VCaP (cell line): ENCODE data around the gene WWOX.

Experiments
- H3K27ac ChIP-seq: fragments of 450-650 bp; 2 replicates; pipeline ENCODE4 v1.5.1; 2017
- CTCF ChIP-seq: fragments of 450-650 bp; conservative IDR thresholded peaks from 2 replicates; pipeline ENCODE4 v1.5.1; 2017; ENCODE audit warnings: mild to moderate bottlenecking, moderate library complexity

The WWOX gene

GRCh38 chr16:78709137-78709884 lies 609.9 kb downstream of the WWOX start:
- no peak overlapping the region for H3K27ac ChIP-seq
- TF ChIP-seq CTCF = no peak

GRCh38 chr16:78715106-78715505 lies 615.7 kb downstream of the WWOX start:
- no peak for TF ChIP-seq CTCF
- H3K27ac ChIP-seq = no peak overlapping the region

- no peak for TF ChIP-seq CTCF
- no peak overlapping the region for H3K27ac ChIP-seq
These were observed 616.2 kb downstream of the WWOX start for GRCh38 chr16:78715673-78716072.

GRCh38 chr16:78718141-78718540 lies 618.7 kb downstream of the WWOX start:
- no peak for TF ChIP-seq CTCF

GRCh38 chr16:78720416-78720815 lies 621.0 kb downstream of the WWOX start:
- TF ChIP-seq CTCF = no peak
- H3K27ac ChIP-seq = no peak overlapping the region

More at GRCh38 chr16:78718141-78718540, 618.7 kb downstream of the WWOX start:
- H3K27ac ChIP-seq = no peak overlapping the region

GRCh38 chr16:78727536-78727935 lies 628.1 kb downstream of the WWOX start:
- TF ChIP-seq CTCF = no peak
- H3K27ac ChIP-seq = no peak overlapping the region

- H3K27ac ChIP-seq = no peak overlapping the region
- no peak for TF ChIP-seq CTCF
These were observed 630.2 kb downstream of the WWOX start for GRCh38 chr16:78729687-78730086.
